Sigmoid colon (tissue), 7 donors: ENCODE data around the gene ATP6V1G1. TPM values are rescaled to one million over a fixed set of nuclear protein-coding genes. Genes with fewer than 3 reads are reported as not detected.
A peak's percentile ranks its signal among the peaks of the same experiment; 100 is the strongest.
"Not testable (repeated sequence)": the region's sequence is repeated elsewhere in the genome, so short reads cannot be mapped to it uniquely, and the experiment has no call there.

Experiments
- DNase-seq: peaks from one replicate; pipeline ENCODE4 v3.0.0-alpha.2; 2019
- H3K27ac ChIP-seq, 4 donors: fragments of 200-600 bp; sonication (generic); one replicate each; pipeline ENCODE4 v1.5.1; 2016 to 2019; ENCODE audit warnings: mild to moderate bottlenecking in 1 of 4
- H3K27me3 ChIP-seq, 3 donors: fragments of 200-600 bp; sonication (generic); one replicate each; pipeline ENCODE4 v1.5.1; 2019; ENCODE audit warnings: mild to moderate bottlenecking in 1 of 3
- H3K36me3 ChIP-seq, 4 donors: fragments of 200-600 bp; sonication (generic); one replicate each; pipeline ENCODE4 v1.5.1; 2016 to 2019
- H3K4me1 ChIP-seq, 4 donors: fragments of 200-600 bp; sonication (generic); one replicate each; pipeline ENCODE4 v1.5.1; 2017 to 2019
- H3K4me3 ChIP-seq, 4 donors: fragments of 200-600 bp; sonication (generic); one replicate each; pipeline ENCODE4 v1.5.1; 2017 to 2019; ENCODE audit warnings: mild to moderate bottlenecking in 2 of 4, moderate library complexity in 1 of 4
- H3K9me3 ChIP-seq, 4 donors: fragments of 200-600 bp in 3 of 4; sonication (generic) in 3 of 4; one replicate each; pipeline versions ENCODE4 v1.5.1 to v1.6.1; 2013 to 2019
- EP300 ChIP-seq, 4 donors: sonication (generic); formaldehyde crosslinking; IDR thresholded peaks; one replicate each; pipeline ENCODE4 v1.6.1; 2017; ENCODE audit warnings: antibody characterized with exemption in 4 of 4
- POLR2A ChIP-seq, 2 donors: fragments of 450-650 bp; IDR thresholded peaks; one replicate each; pipeline ENCODE4 v1.6.1; 2016; ENCODE audit warnings: antibody characterized with exemption in 2 of 2, mild to moderate bottlenecking in 2 of 2, moderate library complexity in 2 of 2
- POLR2AphosphoS5 ChIP-seq, 4 donors: sonication (generic); formaldehyde crosslinking; IDR thresholded peaks; one replicate each; pipeline ENCODE4 v1.6.1; 2017; ENCODE audit warnings: antibody characterized with exemption in 4 of 4
- WGBS, 2 donors: extraction: QIAGEN DNeasy Blood & Tissue Kit; methylation state at CpG; one replicate each; pipeline ENCODE4 v1.1.7; 2013; 5-methylcytosine and 5-hydroxymethylcytosine counted together
- intact Hi-C: fragments of 100-400 bp; cut with DNase I; formaldehyde crosslinking; loops from one replicate; pipeline ENCODE4 v1.15.1; 2023
- polyA plus RNA-seq, 3 donors: library from polyadenylated mRNA; stranded (reverse); fragments of 200-250 nt; gene quantifications; one replicate each; pipeline ENCODE4 v1.2.3, GENCODE V29; 2013
- total RNA-seq, 4 donors: library from RNA; depleted of rRNA; stranded (reverse); fragments of >200 nt; gene quantifications; one replicate each; pipeline ENCODE4 v1.1.0, GENCODE V29; 2016
- TF ChIP-seq, protein P1 (sequence below), 4 experiments: fragments of 450-650 bp in 3 of 4; fragments of 200-600 bp in 1 of 4; IDR thresholded peaks; one replicate each; pipeline ENCODE4 v1.5.1; 2016 to 2019; ENCODE audit warnings: antibody characterized with exemption in 4 of 4, mild to moderate bottlenecking in 3 of 4, moderate library complexity in 2 of 4
- donor health status: healthy with polysubstance abuse.
- donor health status: Bipolar disorder and iron deficiency.
- donor health status: healthy.

ATP6V1G1 gene
- total and polyA plus RNA-seq, 7 donors = 114 to 256 (median 176) TPM

DNA sequence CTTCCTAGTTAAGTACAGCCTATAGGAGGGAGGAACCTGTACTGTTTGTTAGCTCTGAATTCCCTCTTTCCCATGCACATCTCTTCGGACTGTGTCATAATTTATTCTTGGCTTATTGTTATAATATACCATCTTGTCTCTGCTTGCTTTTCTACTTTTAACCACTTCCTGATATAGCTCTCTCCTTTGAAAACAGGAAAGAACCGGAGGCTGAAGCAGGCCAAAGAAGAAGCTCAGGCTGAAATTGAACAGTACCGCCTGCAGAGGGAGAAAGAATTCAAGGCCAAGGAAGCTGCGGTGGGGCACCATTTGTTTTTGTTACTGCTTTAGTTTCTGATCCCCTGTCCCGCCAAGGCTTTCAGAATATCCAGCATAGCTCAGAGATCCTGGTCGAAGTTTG is 4.8 kb downstream of the ATP6V1G1 start:
- no peak for TF ChIP-seq POLR2A (IDR thresholded peaks at IDR 0.05)
- TF ChIP-seq, protein P1, sequence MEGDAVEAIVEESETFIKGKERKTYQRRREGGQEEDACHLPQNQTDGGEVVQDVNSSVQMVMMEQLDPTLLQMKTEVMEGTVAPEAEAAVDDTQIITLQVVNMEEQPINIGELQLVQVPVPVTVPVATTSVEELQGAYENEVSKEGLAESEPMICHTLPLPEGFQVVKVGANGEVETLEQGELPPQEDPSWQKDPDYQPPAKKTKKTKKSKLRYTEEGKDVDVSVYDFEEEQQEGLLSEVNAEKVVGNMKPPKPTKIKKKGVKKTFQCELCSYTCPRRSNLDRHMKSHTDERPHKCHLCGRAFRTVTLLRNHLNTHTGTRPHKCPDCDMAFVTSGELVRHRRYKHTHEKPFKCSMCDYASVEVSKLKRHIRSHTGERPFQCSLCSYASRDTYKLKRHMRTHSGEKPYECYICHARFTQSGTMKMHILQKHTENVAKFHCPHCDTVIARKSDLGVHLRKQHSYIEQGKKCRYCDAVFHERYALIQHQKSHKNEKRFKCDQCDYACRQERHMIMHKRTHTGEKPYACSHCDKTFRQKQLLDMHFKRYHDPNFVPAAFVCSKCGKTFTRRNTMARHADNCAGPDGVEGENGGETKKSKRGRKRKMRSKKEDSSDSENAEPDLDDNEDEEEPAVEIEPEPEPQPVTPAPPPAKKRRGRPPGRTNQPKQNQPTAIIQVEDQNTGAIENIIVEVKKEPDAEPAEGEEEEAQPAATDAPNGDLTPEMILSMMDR (IDR thresholded peaks at IDR 0.05) = peak in 1 of 4 experiments; percentile 16

DNA sequence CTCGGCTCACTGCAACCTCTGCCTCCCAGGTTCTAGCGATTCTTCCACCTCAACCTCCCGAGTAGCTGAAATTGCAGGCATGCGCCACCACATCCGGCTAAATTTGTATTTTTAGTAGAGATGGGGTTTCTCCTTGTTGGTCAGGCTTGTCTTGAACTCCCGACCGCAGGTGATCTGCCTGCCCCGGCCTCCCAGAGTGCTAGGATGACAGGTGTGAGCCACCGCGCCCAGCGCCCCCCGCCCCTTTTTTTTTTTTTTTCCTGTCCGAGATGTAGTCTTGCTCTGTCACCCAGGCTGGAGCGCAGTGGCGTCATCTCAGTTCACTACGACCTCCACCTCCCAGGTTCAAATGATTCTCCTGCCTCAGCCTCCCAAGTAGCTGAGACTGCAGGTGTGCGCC is 6.6 kb downstream of the ATP6V1G1 start:
- H3K27ac ChIP-seq = no peak overlapping the region
- DNase-seq = no peak
- H3K4me1 ChIP-seq = peaks cover 0 to 41% (median 40%) of the 10 kb centered on the region in 4 donors
- 97 to 98% methylated on average over 17 of the region's 17 CpGs for WGBS, 2 donors
- H3K4me3 ChIP-seq = no peak overlapping the region
- TF ChIP-seq, protein P1 (IDR thresholded peaks at IDR 0.05) = no peak
- TF ChIP-seq EP300 (IDR thresholded peaks at IDR 0.05) = no peak
- no peak for TF ChIP-seq POLR2A (IDR thresholded peaks at IDR 0.05)
- no peak for TF ChIP-seq POLR2AphosphoS5 (IDR thresholded peaks at IDR 0.05)
- H3K27me3 ChIP-seq = no peaks in the 10 kb centered on the region
- intact Hi-C loops = loop anchor here (10.0 kb wide), 1 partner anchor 1971 kb away; no protein-coding TSS in a partner anchor
- peaks cover 14 to 65% (median 42%) of the 10 kb centered on the region in 4 donors for H3K36me3 ChIP-seq
- no peaks in the 10 kb centered on the region for H3K9me3 ChIP-seq

More for the DNA sequence above, 4.8 kb downstream of the ATP6V1G1 start:
- H3K36me3 ChIP-seq = peaks cover 2 to 47% (median 28%) of the 10 kb centered on the region in 4 donors
- H3K27ac ChIP-seq = peak overlapping the region; percentile 13 to 90 (median 60)
- WGBS, 2 donors = 23 to 58% methylated on average over 6 of the region's 6 CpGs
- no peak overlapping the region for H3K4me3 ChIP-seq
- intact Hi-C loops = loop anchor here (10.0 kb wide), 1 partner anchor 1972 kb away; no protein-coding TSS in a partner anchor
- no peaks in the 10 kb centered on the region for H3K27me3 ChIP-seq
- H3K4me1 ChIP-seq = peaks cover 0 to 49% (median 48%) of the 10 kb centered on the region in 4 donors
- no peak for DNase-seq
- no peaks in the 10 kb centered on the region for H3K9me3 ChIP-seq

GRCh38 chr9:114600502-114601248 is 13.1 kb downstream of the ATP6V1G1 start:
- H3K9me3 ChIP-seq, H3K4me1 ChIP-seq, intact Hi-C loops, H3K27ac ChIP-seq, H3K27me3 ChIP-seq, DNase-seq, H3K4me3 ChIP-seq: not testable (repeated sequence)
- peaks cover 14 to 54% (median 31%) of the 10 kb centered on the region in 4 donors for H3K36me3 ChIP-seq
- 97 to 99% methylated on average over 9 of the region's 9 CpGs for WGBS, 2 donors
- TF ChIP-seq POLR2AphosphoS5 (IDR thresholded peaks at IDR 0.05) = peak in 1 of 4 donors; percentile 3

- H3K36me3 ChIP-seq = peaks cover 14 to 43% (median 27%) of the 10 kb centered on the region in 4 donors
Measured at GRCh38 chr9:114601787-114602186, 14.2 kb downstream of the ATP6V1G1 start.

DNA sequence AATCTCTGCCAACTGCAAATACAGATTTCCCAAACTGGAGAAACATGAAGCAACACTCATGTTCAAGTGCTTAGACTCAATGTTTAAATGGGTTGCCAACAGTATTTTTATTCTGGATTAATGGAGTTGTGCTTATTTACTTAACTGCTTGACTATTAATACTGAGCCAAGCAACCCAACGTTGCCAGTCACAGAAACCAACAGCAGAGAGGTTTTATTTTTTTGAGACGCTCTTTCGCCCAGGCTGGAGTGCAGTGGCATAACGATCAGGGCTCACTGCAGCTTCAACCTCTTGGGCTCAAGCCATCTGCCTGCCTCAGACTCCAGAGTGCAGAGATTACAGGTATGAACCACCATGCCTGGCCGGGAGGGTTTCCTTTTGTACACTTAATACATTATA is 15.1 kb downstream of the ATP6V1G1 start:
- no peak overlapping the region for H3K27ac ChIP-seq
- no peak for TF ChIP-seq POLR2AphosphoS5 (IDR thresholded peaks at IDR 0.05)
- TF ChIP-seq, protein P1 (IDR thresholded peaks at IDR 0.05) = no peak
- no peak for TF ChIP-seq EP300 (IDR thresholded peaks at IDR 0.05)
- TF ChIP-seq POLR2A (IDR thresholded peaks at IDR 0.05) = no peak
- WGBS, 2 donors = 93 to 94% methylated on average over 5 of the region's 5 CpGs
- H3K36me3 ChIP-seq = peaks cover 9 to 37% (median 23%) of the 10 kb centered on the region in 4 donors
- intact Hi-C loops = no loop called here
- no peaks in the 10 kb centered on the region for H3K4me1 ChIP-seq
- DNase-seq = no peak
- H3K9me3 ChIP-seq = peaks cover 0 to 2% (median 0%) of the 10 kb centered on the region in 4 donors
- H3K4me3 ChIP-seq = no peak overlapping the region
- no peaks in the 10 kb centered on the region for H3K27me3 ChIP-seq

More at GRCh38 chr9:114601787-114602186, 14.2 kb downstream of the ATP6V1G1 start:
- H3K9me3 ChIP-seq, H3K27me3 ChIP-seq, intact Hi-C loops, H3K4me3 ChIP-seq, H3K27ac ChIP-seq, DNase-seq, H3K4me1 ChIP-seq: not testable (repeated sequence)
- 97 to 98% methylated on average over 2 of the region's 2 CpGs for WGBS, 2 donors
